Stimulated activated memory B cell treated with anti-CD40 and anti-IgM and Interleukin-4, amounts not matched to agents 10 μg/mL and 1 μg/mL and 100 μg/mL, for 72 hours (primary cell): ENCODE measurements around the gene FAM89A.
"Not testable (repeated sequence)": the region's sequence is repeated elsewhere in the genome, so short reads cannot be mapped to it uniquely, and the experiment has no call there.

ENCODE experiments used
- ATAC-seq: fragments of 150-1000 bp; cut with Tn5 transposase; 2 replicates; pipeline ENCODE4 v1.10.0; 2021
- H3K27ac Mint-ChIP-seq: one replicate; pipeline ENCODE4 v1.8.0; 2022; ENCODE audit warnings: mild to moderate bottlenecking, mixed read lengths
- H3K27me3 Mint-ChIP-seq: one replicate; pipeline ENCODE4 v1.8.0; 2022; ENCODE audit warnings: mixed read lengths
- H3K36me3 Mint-ChIP-seq: one replicate; pipeline ENCODE4 v1.8.0; 2022; ENCODE audit warnings: mixed read lengths
- H3K4me1 Mint-ChIP-seq: one replicate; pipeline ENCODE4 v1.8.0; 2022; ENCODE audit warnings: mixed read lengths
- H3K4me3 Mint-ChIP-seq: one replicate; pipeline ENCODE4 v1.8.0; 2022; ENCODE audit warnings: mild to moderate bottlenecking, moderate library complexity, mixed read lengths
- H3K9me3 Mint-ChIP-seq: one replicate; pipeline ENCODE4 v1.8.0; 2022; ENCODE audit warnings: mixed read lengths

Gene FAM89A

GRCh38 chr1:231001892-231002291 lies 38.2 kb downstream of the FAM89A start:
- Mint-ChIP-seq H3K9me3 (peaks cover 28% of the 10 kb centered on the region), H3K27ac (no peak overlapping the region), H3K36me3 (peaks cover 32% of the 10 kb centered on the region), H3K4me1 (no peaks in the 10 kb centered on the region), H3K4me3 (no peak overlapping the region), H3K27me3 (no peaks in the 10 kb centered on the region)
- ATAC-seq = no peak

DNA sequence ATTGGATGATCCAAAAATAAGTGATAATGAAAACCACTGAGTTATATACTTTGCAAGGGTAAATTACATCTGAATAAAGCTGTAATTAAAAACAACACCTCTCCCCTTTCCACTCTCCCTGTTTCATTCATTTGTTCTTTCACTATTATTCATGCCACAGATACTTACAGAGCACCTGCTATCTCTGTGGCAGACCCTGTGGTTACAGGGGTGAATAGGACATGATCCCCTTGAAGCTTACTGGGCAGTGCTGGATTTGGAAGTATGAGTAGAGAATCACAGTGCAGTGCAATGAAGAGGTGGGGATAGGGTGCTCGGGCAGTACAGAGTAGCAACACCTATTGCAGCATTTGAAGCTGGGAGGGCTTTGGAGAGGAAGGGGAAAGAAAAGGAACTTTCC lies 39.4 kb downstream of the FAM89A start:
- peaks cover 33% of the 10 kb centered on the region for H3K36me3 Mint-ChIP-seq
- H3K9me3 Mint-ChIP-seq = peaks cover 24% of the 10 kb centered on the region

DNA sequence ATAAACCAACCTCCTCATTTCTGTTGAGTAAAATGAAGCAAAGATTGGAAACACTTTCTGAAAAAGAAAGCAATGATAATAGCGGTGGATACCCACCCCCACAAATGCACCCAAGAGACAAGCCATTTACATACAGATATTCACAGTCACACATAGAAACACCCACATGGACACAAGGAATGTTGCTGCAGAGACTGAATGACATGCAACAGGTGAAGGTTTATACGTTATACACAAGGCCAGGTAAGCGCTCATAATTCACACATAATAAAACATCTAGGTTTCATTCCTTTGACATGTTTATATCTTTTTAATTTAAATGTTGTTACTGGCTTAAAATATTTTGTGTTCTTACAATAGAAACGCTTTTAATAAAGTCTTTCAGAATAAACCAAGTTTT lies 39.9 kb downstream of the FAM89A start:
- ATAC-seq = no peak
- H3K27me3 Mint-ChIP-seq = no peaks in the 10 kb centered on the region
- no peak overlapping the region for H3K27ac Mint-ChIP-seq
- H3K36me3 Mint-ChIP-seq = peaks cover 37% of the 10 kb centered on the region
- peaks cover 20% of the 10 kb centered on the region for H3K9me3 Mint-ChIP-seq
- H3K4me1 Mint-ChIP-seq = no peaks in the 10 kb centered on the region
- no peak overlapping the region for H3K4me3 Mint-ChIP-seq

More for the DNA sequence above, 39.4 kb downstream of the FAM89A start:
- Mint-ChIP-seq H3K4me1 (no peaks in the 10 kb centered on the region), H3K4me3 (no peak overlapping the region), H3K27ac (no peak overlapping the region), H3K27me3 (no peaks in the 10 kb centered on the region)
- no peak for ATAC-seq

- H3K27me3 Mint-ChIP-seq = no peaks in the 10 kb centered on the region
- H3K4me3 Mint-ChIP-seq = no peak overlapping the region
- peaks cover 26% of the 10 kb centered on the region for H3K36me3 Mint-ChIP-seq
- no peaks in the 10 kb centered on the region for H3K4me1 Mint-ChIP-seq
- no peak overlapping the region for H3K27ac Mint-ChIP-seq
- no peaks in the 10 kb centered on the region for H3K9me3 Mint-ChIP-seq
- ATAC-seq = no peak
Measured at GRCh38 chr1:230994860-230995259, 45.2 kb downstream of the FAM89A start.

DNA sequence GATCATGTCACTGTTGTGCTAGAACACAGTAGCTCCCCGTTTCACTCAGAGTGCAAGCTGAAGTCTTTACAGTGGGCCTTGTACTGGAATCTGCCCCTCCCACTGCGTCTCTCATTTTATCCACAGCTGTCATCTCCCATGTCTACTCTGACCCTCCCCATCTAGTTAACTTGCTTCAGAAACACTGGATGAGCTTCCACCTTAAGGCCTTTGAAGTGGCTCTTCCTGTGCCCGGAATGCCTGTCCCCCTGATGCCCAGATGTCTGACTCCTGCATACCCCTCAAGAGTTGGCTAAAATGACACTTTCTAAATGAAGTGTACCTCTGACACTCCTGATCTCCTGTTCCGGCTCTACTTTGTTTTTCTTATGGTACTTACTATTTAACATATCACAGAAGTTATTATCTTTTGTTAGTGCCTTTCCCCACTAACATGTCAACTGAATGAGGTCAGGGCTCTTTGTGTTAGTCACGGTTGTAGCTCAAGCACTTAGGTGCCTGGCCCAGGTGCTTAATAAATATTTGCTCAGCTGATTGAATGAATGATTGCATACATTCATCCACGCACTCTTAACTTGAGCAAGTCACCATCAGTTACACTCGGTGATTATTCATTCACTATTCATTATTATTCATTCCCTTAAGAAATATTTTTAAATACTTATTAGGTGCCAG lies 47.8 kb downstream of the FAM89A start:
- H3K4me3 Mint-ChIP-seq = no peak overlapping the region
- H3K4me1 Mint-ChIP-seq = no peaks in the 10 kb centered on the region
- no peak for ATAC-seq
- no peak overlapping the region for H3K27ac Mint-ChIP-seq
- peaks cover 27% of the 10 kb centered on the region for H3K36me3 Mint-ChIP-seq
- no peaks in the 10 kb centered on the region for H3K9me3 Mint-ChIP-seq
- H3K27me3 Mint-ChIP-seq = no peaks in the 10 kb centered on the region

DNA sequence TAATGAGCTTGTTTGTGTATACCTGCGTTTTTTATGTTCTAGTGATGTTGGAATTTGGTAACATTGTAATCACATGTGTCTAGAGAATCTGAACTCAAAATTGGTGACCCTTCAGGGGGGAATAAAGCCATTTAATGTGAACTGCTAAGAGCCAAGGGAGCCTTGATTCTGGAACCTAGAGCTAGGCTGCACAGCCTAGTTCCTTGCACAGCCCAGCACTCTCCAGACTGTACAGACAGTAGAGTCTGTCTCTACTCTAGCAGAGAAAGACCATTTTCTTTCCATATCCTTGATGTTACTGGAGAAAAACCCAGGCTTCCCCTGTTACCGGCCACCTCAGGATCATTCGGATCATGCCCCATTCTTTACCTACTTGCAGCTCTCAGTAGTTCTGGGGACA lies 52.6 kb downstream of the FAM89A start:
- H3K9me3 Mint-ChIP-seq = no peaks in the 10 kb centered on the region
- no peak for ATAC-seq
- no peak overlapping the region for H3K4me3 Mint-ChIP-seq
- peaks cover 14% of the 10 kb centered on the region for H3K4me1 Mint-ChIP-seq
- H3K36me3 Mint-ChIP-seq = peaks cover 39% of the 10 kb centered on the region
- H3K27me3 Mint-ChIP-seq = no peaks in the 10 kb centered on the region
- H3K27ac Mint-ChIP-seq = no peak overlapping the region

- Mint-ChIP-seq H3K4me3 (no peak overlapping the region), H3K36me3 (peaks cover 35% of the 10 kb centered on the region), H3K4me1 (peaks cover 14% of the 10 kb centered on the region), H3K27ac (no peak overlapping the region), H3K27me3 (no peaks in the 10 kb centered on the region), H3K9me3 (no peaks in the 10 kb centered on the region)
- ATAC-seq = no peak
Measured at GRCh38 chr1:230986976-230987375, 53.1 kb downstream of the FAM89A start.

- peaks cover 14% of the 10 kb centered on the region for H3K4me1 Mint-ChIP-seq
- no peaks in the 10 kb centered on the region for H3K9me3 Mint-ChIP-seq
- no peak for ATAC-seq
- peaks cover 24% of the 10 kb centered on the region for H3K36me3 Mint-ChIP-seq
- H3K4me3 Mint-ChIP-seq = no peak overlapping the region
- H3K27ac Mint-ChIP-seq = no peak overlapping the region
- no peaks in the 10 kb centered on the region for H3K27me3 Mint-ChIP-seq
Measured at GRCh38 chr1:230985711-230986110, 54.3 kb downstream of the FAM89A start.

- not testable (repeated sequence) for ATAC-seq, H3K4me3 Mint-ChIP-seq, H3K9me3 Mint-ChIP-seq, H3K27me3 Mint-ChIP-seq, H3K27ac Mint-ChIP-seq
- peaks cover 14% of the 10 kb centered on the region for H3K4me1 Mint-ChIP-seq
- H3K36me3 Mint-ChIP-seq = peaks cover 22% of the 10 kb centered on the region
Measured at GRCh38 chr1:230984622-230985515, 55.2 kb downstream of the FAM89A start.

DNA sequence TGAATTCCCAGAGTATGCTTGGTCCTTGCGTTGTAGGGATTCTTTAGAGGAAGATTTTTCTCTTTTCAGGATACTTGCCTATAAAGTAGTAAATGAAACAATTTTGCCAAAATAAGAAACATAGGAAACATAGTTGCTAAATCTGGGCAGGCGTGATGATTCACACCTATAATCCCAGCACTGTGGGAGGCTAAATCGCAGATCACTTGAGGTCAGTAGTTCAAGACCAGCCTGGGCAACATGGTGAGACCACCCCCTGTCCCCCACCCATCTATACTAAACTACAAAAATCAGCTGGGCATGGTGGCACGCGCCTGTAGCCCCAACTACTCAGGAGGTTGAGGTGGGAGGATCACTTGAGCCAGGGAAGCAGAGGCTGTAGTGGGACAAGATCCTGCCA lies 56.2 kb downstream of the FAM89A start:
- ATAC-seq = no peak
- Mint-ChIP-seq H3K4me1 (peaks cover 14% of the 10 kb centered on the region), H3K9me3 (no peaks in the 10 kb centered on the region), H3K27me3 (no peaks in the 10 kb centered on the region), H3K36me3 (peaks cover 20% of the 10 kb centered on the region), H3K27ac (peak overlapping the region; percentile 22), H3K4me3 (no peak overlapping the region)

GRCh38 chr1:230982696-230983095 lies 57.4 kb downstream of the FAM89A start:
- Mint-ChIP-seq H3K4me1 (peaks cover 15% of the 10 kb centered on the region), H3K27me3 (no peaks in the 10 kb centered on the region), H3K9me3 (no peaks in the 10 kb centered on the region), H3K27ac (no peak overlapping the region), H3K36me3 (peaks cover 20% of the 10 kb centered on the region), H3K4me3 (no peak overlapping the region)
- no peak for ATAC-seq

DNA sequence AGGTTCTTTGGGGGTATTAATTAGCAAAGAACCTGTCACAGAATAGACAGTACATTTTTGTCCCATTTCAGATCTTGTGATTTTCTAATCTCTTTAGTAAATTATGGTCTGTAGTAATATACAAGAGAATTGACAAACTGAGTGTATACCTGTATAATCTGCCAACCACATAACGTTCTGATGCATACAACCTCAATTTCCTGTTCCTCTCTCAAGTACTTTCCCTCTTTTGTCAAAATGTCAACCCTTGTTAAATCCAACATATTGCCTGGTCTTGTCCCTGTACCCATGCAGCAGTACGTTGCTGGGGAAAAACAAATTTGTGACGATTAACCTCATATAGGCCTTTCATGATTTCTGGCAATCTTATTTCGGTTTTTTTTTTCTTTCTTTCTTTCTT lies 60.1 kb downstream of the FAM89A start:
- H3K4me3 Mint-ChIP-seq = no peak overlapping the region
- peaks cover 28% of the 10 kb centered on the region for H3K4me1 Mint-ChIP-seq
- ATAC-seq = no peak

DNA sequence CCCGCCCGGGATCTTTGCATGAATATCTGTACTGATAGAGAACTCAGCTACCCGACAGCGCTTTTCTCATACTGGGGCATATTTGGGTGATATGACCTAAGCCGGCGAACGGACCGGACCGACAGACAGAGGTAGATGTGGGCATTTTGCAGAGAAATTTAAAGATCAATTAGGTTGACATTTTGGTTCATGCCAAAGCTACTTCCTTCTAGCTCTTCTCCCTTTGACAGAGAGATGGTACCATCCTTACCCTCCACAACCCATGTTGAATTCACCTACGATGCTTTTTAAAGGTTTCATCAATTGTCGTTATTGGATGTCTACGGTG lies 60.7 kb downstream of the FAM89A start:
- no peaks in the 10 kb centered on the region for H3K9me3 Mint-ChIP-seq
- peaks cover 6% of the 10 kb centered on the region for H3K36me3 Mint-ChIP-seq
- H3K27ac Mint-ChIP-seq = no peak overlapping the region
- H3K27me3 Mint-ChIP-seq = no peaks in the 10 kb centered on the region
- peaks cover 26% of the 10 kb centered on the region for H3K4me1 Mint-ChIP-seq
- no peak overlapping the region for H3K4me3 Mint-ChIP-seq
- ATAC-seq = no peak

More for the DNA sequence above, 60.1 kb downstream of the FAM89A start:
- no peaks in the 10 kb centered on the region for H3K9me3 Mint-ChIP-seq
- H3K36me3 Mint-ChIP-seq = peaks cover 8% of the 10 kb centered on the region
- H3K27me3 Mint-ChIP-seq = no peaks in the 10 kb centered on the region
- H3K27ac Mint-ChIP-seq = no peak overlapping the region

DNA sequence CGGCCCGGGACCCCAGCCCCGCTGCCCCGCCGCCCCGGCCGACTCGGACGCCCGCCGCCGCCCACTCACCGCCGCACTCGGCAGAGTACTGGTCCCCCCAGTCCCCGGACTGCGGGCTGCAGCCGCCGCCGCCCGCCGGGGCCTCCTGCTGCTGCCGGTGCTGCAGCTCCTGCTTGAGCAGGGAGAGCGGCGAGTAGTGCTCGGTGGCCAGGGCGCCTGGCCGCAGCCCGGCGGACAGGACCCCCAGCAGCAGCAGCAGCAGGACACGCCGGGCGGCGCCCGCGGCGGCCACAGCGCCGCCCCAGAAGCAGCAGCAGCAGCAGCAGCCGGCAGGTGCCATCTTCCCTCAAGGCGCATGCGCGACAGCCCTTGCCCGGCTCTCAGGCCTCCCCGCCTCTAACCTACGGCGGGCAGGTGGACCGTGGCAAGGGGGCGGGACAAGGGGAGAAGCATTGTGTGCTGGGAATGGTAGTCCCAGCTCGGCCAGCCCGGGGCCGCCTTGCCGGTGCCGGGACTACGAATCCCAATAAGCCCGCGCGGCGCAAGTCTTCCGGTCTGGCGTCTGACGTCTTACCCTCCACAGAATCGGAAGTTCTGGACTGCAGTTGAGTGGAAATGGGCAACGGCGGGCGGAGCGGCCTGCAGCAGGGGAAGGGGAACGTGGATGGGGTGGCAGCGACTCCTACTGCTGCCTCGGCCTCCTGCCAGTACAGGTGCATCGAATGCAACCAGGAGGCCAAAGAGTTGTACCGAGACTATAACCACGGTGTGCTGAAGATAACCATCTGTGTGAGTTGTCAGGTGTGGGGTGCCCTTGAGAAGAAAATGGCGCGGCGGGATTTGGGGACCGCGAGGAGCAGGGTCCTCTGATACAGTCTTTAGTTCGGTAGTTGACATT lies 61.3 kb downstream of the FAM89A start, which contains the start of the genes ARV1 and TTC13:
Gene ARV1 (plus strand): TSS at position 604 of the 898 bp plus-strand sequence. CDS start 12 bp downstream, at position 616.
Gene TTC13 (minus strand): TSS at position 371 of the 898 bp plus-strand sequence. CDS start 31 bp downstream, at position 340.
- Mint-ChIP-seq H3K4me1 (peaks cover 22% of the 10 kb centered on the region), H3K4me3 (peak within 1 kb of the TSS; percentile 92), H3K36me3 (peaks cover 6% of the 10 kb centered on the region), H3K9me3 (no peaks in the 10 kb centered on the region), H3K27ac (no peak within 1 kb of the TSS), H3K27me3 (no peaks in the 10 kb centered on the region)
- peak; percentile 98 for ATAC-seq
